Measurements from ENCODE around the gene B3GAT1. TPM values are rescaled to one million over a fixed set of nuclear protein-coding genes. Genes with fewer than 3 reads are reported as not detected.

B3GAT1 gene
- total and polyA plus RNA-seq, 2 experiments from 2014 or later = 4.8 to 28.3 TPM

DNA sequence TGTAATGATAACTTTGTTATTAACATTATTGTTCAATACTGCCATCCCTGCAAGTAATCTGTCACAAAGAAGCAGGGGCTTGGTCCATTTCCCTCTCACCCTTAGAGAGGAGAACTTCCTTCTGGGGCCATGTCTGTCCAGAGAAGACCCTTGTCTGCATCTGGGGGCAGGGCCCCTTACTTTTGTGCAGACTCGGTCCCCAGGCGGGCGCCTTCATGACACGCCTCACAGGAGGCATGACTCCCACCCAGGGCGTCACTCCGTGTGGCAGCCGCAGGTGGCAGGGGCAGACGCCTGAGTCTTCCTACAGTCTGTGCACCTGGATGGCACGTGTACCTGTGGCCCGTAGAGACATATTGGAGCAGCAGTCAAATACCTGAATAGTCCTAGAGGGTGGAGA, 21.8 kb upstream of the B3GAT1 start:
- H3K36me3 Mint-ChIP-seq (ENCODE audit: low read depth) = no peaks in the 10 kb centered on the region
- peaks cover 7% of the 10 kb centered on the region; the same call in 2 of the 3 replicates for H3K4me1 Mint-ChIP-seq
- Histone ChIP-seq H3K27ac (ENCODE audit: low read depth) (no peak overlapping the region), H2AFZ (no peak overlapping the region), H3K4me1 (ENCODE audit: insufficient read depth) (no peaks in the 10 kb centered on the region), H4K20me1 (replicated peaks; ENCODE audit: insufficient read depth) (no peaks in the 10 kb centered on the region), H3K4me3 (no peak overlapping the region), H3K27me3 (ENCODE audit: insufficient read depth) (no peaks in the 10 kb centered on the region), H3F3A (replicated peaks; ENCODE audit: low read depth) (no peaks in the 10 kb centered on the region), H3K36me3 (ENCODE audit: insufficient read depth) (no peaks in the 10 kb centered on the region), H3K4me2 (no peak overlapping the region), H3K9me2 (ENCODE audit: insufficient read depth) (no peaks in the 10 kb centered on the region; the same call in 1 of the 2 replicates), H3K79me2 (replicated peaks; ENCODE audit: insufficient read depth) (no peaks in the 10 kb centered on the region)
- no peak for TF ChIP-seq EZH2 (IDR thresholded peaks at IDR 0.05; ENCODE audit: low read depth, unreplicated experiment)
- TF ChIP-seq, protein P1, sequence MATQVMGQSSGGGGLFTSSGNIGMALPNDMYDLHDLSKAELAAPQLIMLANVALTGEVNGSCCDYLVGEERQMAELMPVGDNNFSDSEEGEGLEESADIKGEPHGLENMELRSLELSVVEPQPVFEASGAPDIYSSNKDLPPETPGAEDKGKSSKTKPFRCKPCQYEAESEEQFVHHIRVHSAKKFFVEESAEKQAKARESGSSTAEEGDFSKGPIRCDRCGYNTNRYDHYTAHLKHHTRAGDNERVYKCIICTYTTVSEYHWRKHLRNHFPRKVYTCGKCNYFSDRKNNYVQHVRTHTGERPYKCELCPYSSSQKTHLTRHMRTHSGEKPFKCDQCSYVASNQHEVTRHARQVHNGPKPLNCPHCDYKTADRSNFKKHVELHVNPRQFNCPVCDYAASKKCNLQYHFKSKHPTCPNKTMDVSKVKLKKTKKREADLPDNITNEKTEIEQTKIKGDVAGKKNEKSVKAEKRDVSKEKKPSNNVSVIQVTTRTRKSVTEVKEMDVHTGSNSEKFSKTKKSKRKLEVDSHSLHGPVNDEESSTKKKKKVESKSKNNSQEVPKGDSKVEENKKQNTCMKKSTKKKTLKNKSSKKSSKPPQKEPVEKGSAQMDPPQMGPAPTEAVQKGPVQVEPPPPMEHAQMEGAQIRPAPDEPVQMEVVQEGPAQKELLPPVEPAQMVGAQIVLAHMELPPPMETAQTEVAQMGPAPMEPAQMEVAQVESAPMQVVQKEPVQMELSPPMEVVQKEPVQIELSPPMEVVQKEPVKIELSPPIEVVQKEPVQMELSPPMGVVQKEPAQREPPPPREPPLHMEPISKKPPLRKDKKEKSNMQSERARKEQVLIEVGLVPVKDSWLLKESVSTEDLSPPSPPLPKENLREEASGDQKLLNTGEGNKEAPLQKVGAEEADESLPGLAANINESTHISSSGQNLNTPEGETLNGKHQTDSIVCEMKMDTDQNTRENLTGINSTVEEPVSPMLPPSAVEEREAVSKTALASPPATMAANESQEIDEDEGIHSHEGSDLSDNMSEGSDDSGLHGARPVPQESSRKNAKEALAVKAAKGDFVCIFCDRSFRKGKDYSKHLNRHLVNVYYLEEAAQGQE (IDR thresholded peaks at IDR 0.05; ENCODE audit: unreplicated experiment) = no peak
- no peak for TF ChIP-seq POLR2AphosphoS5 (IDR thresholded peaks at IDR 0.05; ENCODE audit: low read depth)
- no peak for TF ChIP-seq NANOG (IDR thresholded peaks at IDR 0.05; ENCODE audit: borderline replicate concordance)
- TF ChIP-seq ZNF331 (CRISPR knock-in tag; IDR thresholded peaks at IDR 0.05; ENCODE audit: low read depth) = no peak
- no peak for TF ChIP-seq CTCF (conservative IDR thresholded peaks at IDR 0.05; ENCODE audit: low read depth in 2 of 2)
- TF ChIP-seq CREB1 (CRISPR knock-in tag; IDR thresholded peaks at IDR 0.05; ENCODE audit: low read depth) = no peak
- no peak for TF ChIP-seq EZH2phosphoT487 (IDR thresholded peaks at IDR 0.05; ENCODE audit: unreplicated experiment)
- H3K9me3 Mint-ChIP-seq = peaks cover 2% of the 10 kb centered on the region; the same call in 1 of the 3 replicates
- no peak overlapping the region for H3K4me3 Mint-ChIP-seq
- DNase-seq (ENCODE audit: low spot score) (no peak), ATAC-seq (no peak)
- no peak overlapping the region for H3K27ac Mint-ChIP-seq
- H3K27me3 Mint-ChIP-seq (ENCODE audit: insufficient read depth, low read depth, poor library complexity) = peaks cover 6% of the 10 kb centered on the region

GRCh38 chr11:134433251-134433650, 21.2 kb upstream of the B3GAT1 start:
- Histone ChIP-seq H3K36me3 (ENCODE audit: insufficient read depth) (no peaks in the 10 kb centered on the region), H3K79me2 (replicated peaks; ENCODE audit: insufficient read depth) (no peaks in the 10 kb centered on the region), H2AFZ (no peak overlapping the region), H3F3A (replicated peaks; ENCODE audit: low read depth) (no peaks in the 10 kb centered on the region), H4K20me1 (replicated peaks; ENCODE audit: insufficient read depth) (no peaks in the 10 kb centered on the region), H3K4me3 (no peak overlapping the region), H3K27me3 (ENCODE audit: insufficient read depth) (no peaks in the 10 kb centered on the region), H3K4me1 (ENCODE audit: insufficient read depth) (no peaks in the 10 kb centered on the region), H3K9me2 (ENCODE audit: insufficient read depth) (no peaks in the 10 kb centered on the region; the same call in 1 of the 2 replicates), H3K4me2 (no peak overlapping the region), H3K27ac (ENCODE audit: low read depth) (no peak overlapping the region)
- ATAC-seq (no peak), DNase-seq (ENCODE audit: low spot score) (no peak)
- peaks cover 2% of the 10 kb centered on the region; the same call in 1 of the 3 replicates for H3K9me3 Mint-ChIP-seq
- H3K27me3 Mint-ChIP-seq (ENCODE audit: insufficient read depth, low read depth, poor library complexity) = peaks cover 8% of the 10 kb centered on the region
- H3K27ac Mint-ChIP-seq = no peak overlapping the region
- H3K4me3 Mint-ChIP-seq = no peak overlapping the region
- H3K36me3 Mint-ChIP-seq (ENCODE audit: low read depth) = no peaks in the 10 kb centered on the region
- peaks cover 10% of the 10 kb centered on the region; the same call in 2 of the 3 replicates for H3K4me1 Mint-ChIP-seq
- no peak for TF ChIP-seq ETS1 (IDR thresholded peaks at IDR 0.05)
- TF ChIP-seq, protein P1 (IDR thresholded peaks at IDR 0.05; ENCODE audit: unreplicated experiment) = no peak
- TF ChIP-seq STAT1 (IDR thresholded peaks at IDR 0.05; ENCODE audit: unreplicated experiment) = no peak
- TF ChIP-seq CREB1 (CRISPR knock-in tag; IDR thresholded peaks at IDR 0.05; ENCODE audit: low read depth) = no peak
- TF ChIP-seq ZNF331 (CRISPR knock-in tag; IDR thresholded peaks at IDR 0.05; ENCODE audit: low read depth) = no peak
- no peak for TF ChIP-seq CTCF (conservative IDR thresholded peaks at IDR 0.05; ENCODE audit: low read depth in 2 of 2)
- TF ChIP-seq ZNF114 (CRISPR knock-in tag; IDR thresholded peaks at IDR 0.05) = no peak
- no peak for TF ChIP-seq NANOG (IDR thresholded peaks at IDR 0.05; ENCODE audit: borderline replicate concordance)
